ENCODE measurements around the gene PGM2L1. TPM values are rescaled to one million over a fixed set of nuclear protein-coding genes. Genes with fewer than 3 reads are reported as not detected.
A peak's percentile ranks its signal among the peaks of the same experiment; 100 is the strongest.

PGM2L1 gene
- total and polyA plus RNA-seq, 2 of the 4 experiments (the other 2 are of a cell fraction) = 0.72 to 1.8 TPM

DNA sequence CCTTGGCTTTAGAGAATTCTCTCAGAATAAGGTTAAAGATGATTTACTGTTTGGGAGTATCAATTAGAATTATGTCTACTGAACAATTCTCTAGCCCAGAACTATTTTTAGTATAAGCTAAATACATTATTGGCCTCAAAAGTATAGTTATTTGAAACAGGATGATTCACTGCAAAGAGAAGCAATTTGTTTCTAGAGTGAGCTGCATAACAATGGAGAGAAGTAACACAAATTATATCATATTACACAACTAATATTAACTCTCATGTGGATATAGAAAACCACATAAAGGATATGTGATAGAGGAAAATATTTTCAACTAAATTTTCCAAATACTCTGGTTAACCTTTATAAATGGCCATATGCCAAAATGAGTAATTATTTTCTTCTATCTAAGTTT is 24.9 kb downstream of the PGM2L1 start:
- peak overlapping the region; percentile 26 for H2BK5ac ChIP-seq (ENCODE audit: low read depth, low read length, poor library complexity, severe bottlenecking)
- TF ChIP-seq RCOR1 (IDR thresholded peaks at IDR 0.05; ENCODE audit: insufficient replicate concordance, low read length) = no peak
- no peak for TF ChIP-seq CHD1 (IDR thresholded peaks at IDR 0.05; ENCODE audit: low read depth, low read length)
- no peak for TF ChIP-seq NFE2L2 (IDR thresholded peaks at IDR 0.05; ENCODE audit: low read depth, low read length)
- no peak for TF ChIP-seq MXI1 (IDR thresholded peaks at IDR 0.05; ENCODE audit: borderline replicate concordance, low read depth, low read length)
- no peak for TF ChIP-seq MAFK (IDR thresholded peaks at IDR 0.05; ENCODE audit: low read depth, low read length)
- no peak for TF ChIP-seq FOS (IDR thresholded peaks at IDR 0.05; ENCODE audit: low read depth, low read length)
- no peak for TF ChIP-seq RFX5 (IDR thresholded peaks at IDR 0.05; ENCODE audit: low read depth, low read length)
- TF ChIP-seq CEBPB (IDR thresholded peaks at IDR 0.05; ENCODE audit: low read depth, low read length) = no peak
- no peak for TF ChIP-seq SMC3 (IDR thresholded peaks at IDR 0.05; ENCODE audit: low read depth, low read length)
- no peak for TF ChIP-seq POLR2A (IDR thresholded peaks at IDR 0.05; ENCODE audit: low read depth, low read length)
- no peak for TF ChIP-seq BHLHE40 (IDR thresholded peaks at IDR 0.05; ENCODE audit: low read depth, low read length)
- TF ChIP-seq MAZ (IDR thresholded peaks at IDR 0.05; ENCODE audit: borderline replicate concordance, low read depth, low read length) = no peak
- TF ChIP-seq, protein P1, sequence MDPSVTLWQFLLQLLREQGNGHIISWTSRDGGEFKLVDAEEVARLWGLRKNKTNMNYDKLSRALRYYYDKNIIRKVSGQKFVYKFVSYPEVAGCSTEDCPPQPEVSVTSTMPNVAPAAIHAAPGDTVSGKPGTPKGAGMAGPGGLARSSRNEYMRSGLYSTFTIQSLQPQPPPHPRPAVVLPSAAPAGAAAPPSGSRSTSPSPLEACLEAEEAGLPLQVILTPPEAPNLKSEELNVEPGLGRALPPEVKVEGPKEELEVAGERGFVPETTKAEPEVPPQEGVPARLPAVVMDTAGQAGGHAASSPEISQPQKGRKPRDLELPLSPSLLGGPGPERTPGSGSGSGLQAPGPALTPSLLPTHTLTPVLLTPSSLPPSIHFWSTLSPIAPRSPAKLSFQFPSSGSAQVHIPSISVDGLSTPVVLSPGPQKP (IDR thresholded peaks at IDR 0.05; ENCODE audit: borderline replicate concordance, low read depth, low read length) = no peak
- TF ChIP-seq, protein P2, sequence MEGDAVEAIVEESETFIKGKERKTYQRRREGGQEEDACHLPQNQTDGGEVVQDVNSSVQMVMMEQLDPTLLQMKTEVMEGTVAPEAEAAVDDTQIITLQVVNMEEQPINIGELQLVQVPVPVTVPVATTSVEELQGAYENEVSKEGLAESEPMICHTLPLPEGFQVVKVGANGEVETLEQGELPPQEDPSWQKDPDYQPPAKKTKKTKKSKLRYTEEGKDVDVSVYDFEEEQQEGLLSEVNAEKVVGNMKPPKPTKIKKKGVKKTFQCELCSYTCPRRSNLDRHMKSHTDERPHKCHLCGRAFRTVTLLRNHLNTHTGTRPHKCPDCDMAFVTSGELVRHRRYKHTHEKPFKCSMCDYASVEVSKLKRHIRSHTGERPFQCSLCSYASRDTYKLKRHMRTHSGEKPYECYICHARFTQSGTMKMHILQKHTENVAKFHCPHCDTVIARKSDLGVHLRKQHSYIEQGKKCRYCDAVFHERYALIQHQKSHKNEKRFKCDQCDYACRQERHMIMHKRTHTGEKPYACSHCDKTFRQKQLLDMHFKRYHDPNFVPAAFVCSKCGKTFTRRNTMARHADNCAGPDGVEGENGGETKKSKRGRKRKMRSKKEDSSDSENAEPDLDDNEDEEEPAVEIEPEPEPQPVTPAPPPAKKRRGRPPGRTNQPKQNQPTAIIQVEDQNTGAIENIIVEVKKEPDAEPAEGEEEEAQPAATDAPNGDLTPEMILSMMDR (conservative IDR thresholded peaks at IDR 0.05; ENCODE audit: low read depth, low read length) = no peak
- no peaks in the 10 kb centered on the region; a peak in 1 of 4 replicates for H3K79me1 ChIP-seq (ENCODE audit: low read depth in 1 of 2, low read length in 2 of 2)
- no peak overlapping the region for H3K4me3 ChIP-seq (ENCODE audit: insufficient read depth, low read depth, low read length)
- peaks cover 4% of the 10 kb centered on the region for H3K36me3 ChIP-seq (ENCODE audit: control insufficient read depth, insufficient read depth, low read length)
- H3K56ac ChIP-seq (ENCODE audit: extremely low read depth, insufficient read depth, low read length) = no peak overlapping the region
- H3K18ac ChIP-seq (ENCODE audit: low read depth, low read length) = peak overlapping the region; percentile 47; the same call in 1 of the 2 replicates
- H2BK15ac ChIP-seq (ENCODE audit: low read depth, low read length) = no peak overlapping the region
- intact Hi-C loops (cut with micrococcal nuclease) = no loop called here
- H3K4ac ChIP-seq (ENCODE audit: low read depth, low read length) = peak overlapping the region; percentile 35; the same call in 1 of the 2 replicates
- peaks cover 2% of the 10 kb centered on the region for H3K4me1 ChIP-seq (ENCODE audit: control insufficient read depth, insufficient read depth, low read length)
- dilution Hi-C loops (cut with HindIII; ENCODE audit: low sequenced_read_pairs, unreplicated experiment) = no loop called here
- BruUV-seq (replicated peaks) = no TSS peak
- no peak overlapping the region for H4K8ac ChIP-seq (ENCODE audit: low read depth in 2 of 2, low read length in 2 of 2)
- H3K9me3 ChIP-seq (ENCODE audit: control insufficient read depth, insufficient read depth, low read length) = no peaks in the 10 kb centered on the region
- ChIA-PET POLR2A (ENCODE audit: unreplicated experiment) (no interaction called here), CTCF (no interaction called here)
- no peak overlapping the region for H2BK20ac ChIP-seq (ENCODE audit: low read depth, low read length)
- peak; percentile 44 for DNase-seq
- no peak overlapping the region for H3K9ac ChIP-seq (ENCODE audit: low read depth, low read length)
- H2AK9ac ChIP-seq (replicated peaks; ENCODE audit: low read depth, low read length, poor library complexity) = no peak overlapping the region
- peak overlapping the region; percentile 27; the same call in 1 of the 2 replicates for H3K4me2 ChIP-seq (ENCODE audit: low read depth, low read length)
- no peak; the same call in 1 of the 2 replicates for ATAC-seq (ENCODE audit: low read depth)
- no peak overlapping the region for H2AK5ac ChIP-seq (ENCODE audit: low read depth, low read length)
- H3K27me3 ChIP-seq (ENCODE audit: control insufficient read depth, insufficient read depth, low read length) = no peaks in the 10 kb centered on the region
- H2AFZ ChIP-seq (replicated peaks; ENCODE audit: low read length, poor library complexity) = no peak overlapping the region
- no peak overlapping the region for H3K23ac ChIP-seq (ENCODE audit: low read depth, low read length)
- no peak overlapping the region for H3K27ac ChIP-seq (ENCODE audit: insufficient read depth, low read length)
- 0 out of 2 replicates have a peak, but pooled peaks cover 2% of the 10 kb centered on the region for H3K9me1 ChIP-seq (ENCODE audit: insufficient read depth, low read length)
- H4K5ac ChIP-seq (ENCODE audit: low read depth, low read length) = no peak overlapping the region
- 0 out of 2 replicates have a peak overlapping the region, but pooled peaks have one; percentile 59 for H3K14ac ChIP-seq (replicated peaks; ENCODE audit: low read depth, low read length)
- no peak overlapping the region for H2BK120ac ChIP-seq (ENCODE audit: low read depth, low read length)
- no peak overlapping the region for H4K91ac ChIP-seq (ENCODE audit: insufficient read depth, low read depth, low read length)
- H4K20me1 ChIP-seq (ENCODE audit: insufficient read depth, low read length) = no peaks in the 10 kb centered on the region
- in situ Hi-C loops (cut with MboI; ENCODE audit: low sequenced_read_pairs) = no loop called here
